Neural cell (in vitro differentiated cells): ENCODE measurements around the gene NSUN4. TPM values are rescaled to one million over a fixed set of nuclear protein-coding genes. Genes with fewer than 3 reads are reported as not detected.
A peak's percentile ranks its signal among the peaks of the same experiment; 100 is the strongest.

Experiments used
- H2AFZ ChIP-seq: fragments of 200-600, 300-800 bp; sonication (generic), shearing (Covaris generic); 2 replicates; pipeline ENCODE4 v1.6.0; 2014; ENCODE audit warnings: low read depth, mild to moderate bottlenecking, antibody characterized with exemption, low read length, moderate library complexity
- H3F3A ChIP-seq: fragments of 200-600 bp; shearing (Covaris generic); 2 replicates; pipeline ENCODE4 v1.6.1; 2016; ENCODE audit warnings: mild to moderate bottlenecking, moderate library complexity, mixed read lengths, antibody characterized with exemption, low read length; ENCODE audit not compliant: insufficient read depth, poor library complexity, severe bottlenecking
- H3K27ac ChIP-seq: fragments of 200-600, 300-800 bp; sonication (generic), shearing (Covaris generic); 2 replicates; pipeline ENCODE4 v1.5.1; 2014; ENCODE audit warnings: mild to moderate bottlenecking, low read length, moderate library complexity
- H3K27me3 ChIP-seq: fragments of 300-800, 200-600 bp; sonication (generic), shearing (Covaris generic); 2 replicates; pipeline ENCODE4 v1.6.0; 2014; ENCODE audit warnings: mild to moderate bottlenecking, low read depth, low read length, moderate library complexity; ENCODE audit not compliant: insufficient read depth
- H3K36me3 ChIP-seq: fragments of 300-800, 200-600 bp; sonication (generic), shearing (Covaris generic); 2 replicates; pipeline ENCODE4 v1.5.1; 2014; ENCODE audit warnings: mild to moderate bottlenecking, antibody characterized with exemption, low read length, moderate library complexity; ENCODE audit not compliant: insufficient read depth
- H3K4me2 ChIP-seq: fragments of 300-800, 200-600 bp; sonication (generic), shearing (Covaris generic); 2 replicates; pipeline ENCODE4 v1.6.0; 2014; ENCODE audit warnings: mild to moderate bottlenecking, low read length
- H3K4me3 ChIP-seq: fragments of 300-800, 200-600 bp; sonication (generic), shearing (Covaris generic); 2 replicates; pipeline ENCODE4 v1.5.1; 2014; ENCODE audit warnings: mild to moderate bottlenecking, low read length, moderate library complexity
- H3K79me2 ChIP-seq: fragments of 200-600 bp; shearing (Covaris generic); replicated peaks from 2 replicates; pipeline ENCODE4 v1.6.0; 2014; ENCODE audit warnings: mild to moderate bottlenecking, low read length, moderate library complexity; ENCODE audit not compliant: insufficient read depth
- H3K9ac ChIP-seq: fragments of 300-800, 200-600 bp; sonication (generic), shearing (Covaris generic); 2 replicates; pipeline ENCODE4 v1.6.1; 2016; ENCODE audit warnings: mild to moderate bottlenecking, low read length, mixed read lengths
- H3K9me2 ChIP-seq: fragments of 200-600 bp; shearing (Covaris generic); 2 replicates; pipeline ENCODE4 v1.6.1; 2016; ENCODE audit warnings: mild to moderate bottlenecking, low read length, mixed read lengths; ENCODE audit not compliant: insufficient read depth
- H3K9me3 ChIP-seq: fragments of 200-600, 300-800 bp; sonication (generic), shearing (Covaris generic); 2 replicates; pipeline ENCODE4 v1.6.1; 2016; ENCODE audit warnings: mild to moderate bottlenecking, mixed run types, low read length, moderate library complexity, mixed read lengths
- H4K20me1 ChIP-seq: fragments of 200-600 bp; shearing (Covaris generic); 2 replicates; pipeline ENCODE4 v1.6.1; 2016; ENCODE audit warnings: mild to moderate bottlenecking, mixed run types; ENCODE audit not compliant: insufficient read depth
- EP300 ChIP-seq: fragments of 450-650 bp; conservative IDR thresholded peaks from 2 replicates; pipeline ENCODE4 v1.6.1; 2014; ENCODE audit warnings: antibody characterized with exemption, mild to moderate bottlenecking, moderate library complexity; ENCODE audit not compliant: poor library complexity, severe bottlenecking
- EZH2 ChIP-seq: fragments of 200-600, 300-800 bp; shearing (Covaris generic), sonication (generic); IDR thresholded peaks from 2 replicates; pipeline ENCODE4 v1.6.1; 2014; ENCODE audit warnings: antibody characterized with exemption, low read length, borderline replicate concordance, mild to moderate bottlenecking; ENCODE audit not compliant: insufficient read depth, poor library complexity, severe bottlenecking
- MXI1 ChIP-seq: fragments of 450-650 bp; conservative IDR thresholded peaks from 2 replicates; pipeline ENCODE4 v1.6.1; 2014; ENCODE audit warnings: antibody characterized with exemption, mild to moderate bottlenecking; ENCODE audit not compliant: poor library complexity, severe bottlenecking
- POLR2AphosphoS5 ChIP-seq: IDR thresholded peaks from 2 replicates; pipeline ENCODE4 v1.6.1; 2012
- RAD21 ChIP-seq: fragments of 450-650 bp; conservative IDR thresholded peaks from 2 replicates; pipeline ENCODE4 v1.6.1; 2014; ENCODE audit warnings: antibody characterized with exemption, mild to moderate bottlenecking, moderate library complexity
- SMC3 ChIP-seq: fragments of 450-650 bp; conservative IDR thresholded peaks from 2 replicates; pipeline ENCODE4 v1.6.1; 2014; ENCODE audit warnings: antibody characterized with exemption, mild to moderate bottlenecking, moderate library complexity; ENCODE audit not compliant: poor library complexity
- TAF1 ChIP-seq: IDR thresholded peaks from 2 replicates; pipeline ENCODE4 v1.6.1; 2012; ENCODE audit warnings: low read depth
- polyA plus RNA-seq: library from polyadenylated mRNA; depleted of rRNA; stranded (reverse); fragments of >200 nt; gene quantifications from 2 replicates; pipeline ENCODE4 v1.2.3, GENCODE V29; 2014
- TF ChIP-seq, protein P1 (sequence below): IDR thresholded peaks from 2 replicates; pipeline ENCODE4 v1.6.1; 2012; ENCODE audit warnings: borderline replicate concordance
- TF ChIP-seq, protein P2 (sequence below): fragments of 450-650 bp; IDR thresholded peaks from 2 replicates; pipeline ENCODE4 v1.5.1; 2014; ENCODE audit warnings: antibody characterized with exemption, mild to moderate bottlenecking, moderate library complexity; ENCODE audit not compliant: poor library complexity, severe bottlenecking

The NSUN4 gene
- polyA plus RNA-seq, 1 donor from 2014 or later, result 8.7 TPM

DNA sequence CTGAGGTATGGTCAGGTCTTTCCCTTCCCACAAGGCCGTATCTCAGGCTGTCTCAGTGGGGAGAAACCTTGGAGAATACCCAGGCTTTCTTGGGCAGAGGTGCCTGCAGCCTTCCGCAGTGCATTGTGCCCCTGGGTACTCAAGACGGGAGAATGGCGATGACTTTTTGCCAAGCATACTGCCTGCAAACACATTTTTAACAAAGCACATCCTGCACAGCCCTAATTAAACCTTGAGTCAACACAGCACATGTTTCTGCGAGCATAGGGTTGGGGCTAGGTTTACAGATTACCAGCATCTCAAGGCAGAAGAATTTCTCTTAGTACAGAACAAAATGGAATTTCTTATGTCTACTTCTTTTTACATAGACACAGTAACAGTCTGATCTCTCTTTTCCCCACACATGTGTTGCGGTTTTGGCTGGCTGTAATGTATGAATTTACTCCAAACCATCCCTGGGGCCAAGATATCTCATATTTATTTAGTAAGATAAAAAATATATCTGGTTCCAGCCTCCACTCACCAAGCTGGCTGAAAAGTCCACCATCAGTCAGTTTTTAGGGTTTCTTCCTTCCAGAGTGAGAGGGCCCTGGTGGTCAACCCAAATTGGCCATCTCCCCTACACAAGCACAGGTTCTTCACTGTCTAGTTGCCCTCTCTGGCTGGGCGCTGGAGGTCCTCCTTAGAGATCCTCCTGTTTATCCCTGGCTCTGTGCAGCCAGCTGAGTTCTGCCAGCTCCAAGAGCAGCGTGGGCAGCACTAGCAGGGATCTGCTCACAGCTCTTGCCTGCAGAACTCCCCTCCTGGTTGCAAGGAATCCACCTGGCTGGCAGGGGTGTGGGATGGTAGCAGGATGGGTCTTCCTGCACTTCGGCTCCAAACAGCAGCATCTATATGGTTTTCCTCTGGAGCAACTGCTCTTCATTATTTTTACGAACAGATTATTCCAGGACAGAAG, 56.1 kb downstream of the NSUN4 start:
- no peak overlapping the region for H3K27ac ChIP-seq
- H3K79me2 ChIP-seq, result no peaks in the 10 kb centered on the region
- TF ChIP-seq, protein P1, sequence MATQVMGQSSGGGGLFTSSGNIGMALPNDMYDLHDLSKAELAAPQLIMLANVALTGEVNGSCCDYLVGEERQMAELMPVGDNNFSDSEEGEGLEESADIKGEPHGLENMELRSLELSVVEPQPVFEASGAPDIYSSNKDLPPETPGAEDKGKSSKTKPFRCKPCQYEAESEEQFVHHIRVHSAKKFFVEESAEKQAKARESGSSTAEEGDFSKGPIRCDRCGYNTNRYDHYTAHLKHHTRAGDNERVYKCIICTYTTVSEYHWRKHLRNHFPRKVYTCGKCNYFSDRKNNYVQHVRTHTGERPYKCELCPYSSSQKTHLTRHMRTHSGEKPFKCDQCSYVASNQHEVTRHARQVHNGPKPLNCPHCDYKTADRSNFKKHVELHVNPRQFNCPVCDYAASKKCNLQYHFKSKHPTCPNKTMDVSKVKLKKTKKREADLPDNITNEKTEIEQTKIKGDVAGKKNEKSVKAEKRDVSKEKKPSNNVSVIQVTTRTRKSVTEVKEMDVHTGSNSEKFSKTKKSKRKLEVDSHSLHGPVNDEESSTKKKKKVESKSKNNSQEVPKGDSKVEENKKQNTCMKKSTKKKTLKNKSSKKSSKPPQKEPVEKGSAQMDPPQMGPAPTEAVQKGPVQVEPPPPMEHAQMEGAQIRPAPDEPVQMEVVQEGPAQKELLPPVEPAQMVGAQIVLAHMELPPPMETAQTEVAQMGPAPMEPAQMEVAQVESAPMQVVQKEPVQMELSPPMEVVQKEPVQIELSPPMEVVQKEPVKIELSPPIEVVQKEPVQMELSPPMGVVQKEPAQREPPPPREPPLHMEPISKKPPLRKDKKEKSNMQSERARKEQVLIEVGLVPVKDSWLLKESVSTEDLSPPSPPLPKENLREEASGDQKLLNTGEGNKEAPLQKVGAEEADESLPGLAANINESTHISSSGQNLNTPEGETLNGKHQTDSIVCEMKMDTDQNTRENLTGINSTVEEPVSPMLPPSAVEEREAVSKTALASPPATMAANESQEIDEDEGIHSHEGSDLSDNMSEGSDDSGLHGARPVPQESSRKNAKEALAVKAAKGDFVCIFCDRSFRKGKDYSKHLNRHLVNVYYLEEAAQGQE, result no peak
- no peak for TF ChIP-seq EP300
- TF ChIP-seq MXI1, result no peak
- no peak for TF ChIP-seq EZH2
- TF ChIP-seq RAD21, result no peak
- TF ChIP-seq POLR2AphosphoS5, result no peak
- TF ChIP-seq TAF1, result no peak
- no peak for TF ChIP-seq SMC3
- TF ChIP-seq, protein P2, sequence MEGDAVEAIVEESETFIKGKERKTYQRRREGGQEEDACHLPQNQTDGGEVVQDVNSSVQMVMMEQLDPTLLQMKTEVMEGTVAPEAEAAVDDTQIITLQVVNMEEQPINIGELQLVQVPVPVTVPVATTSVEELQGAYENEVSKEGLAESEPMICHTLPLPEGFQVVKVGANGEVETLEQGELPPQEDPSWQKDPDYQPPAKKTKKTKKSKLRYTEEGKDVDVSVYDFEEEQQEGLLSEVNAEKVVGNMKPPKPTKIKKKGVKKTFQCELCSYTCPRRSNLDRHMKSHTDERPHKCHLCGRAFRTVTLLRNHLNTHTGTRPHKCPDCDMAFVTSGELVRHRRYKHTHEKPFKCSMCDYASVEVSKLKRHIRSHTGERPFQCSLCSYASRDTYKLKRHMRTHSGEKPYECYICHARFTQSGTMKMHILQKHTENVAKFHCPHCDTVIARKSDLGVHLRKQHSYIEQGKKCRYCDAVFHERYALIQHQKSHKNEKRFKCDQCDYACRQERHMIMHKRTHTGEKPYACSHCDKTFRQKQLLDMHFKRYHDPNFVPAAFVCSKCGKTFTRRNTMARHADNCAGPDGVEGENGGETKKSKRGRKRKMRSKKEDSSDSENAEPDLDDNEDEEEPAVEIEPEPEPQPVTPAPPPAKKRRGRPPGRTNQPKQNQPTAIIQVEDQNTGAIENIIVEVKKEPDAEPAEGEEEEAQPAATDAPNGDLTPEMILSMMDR, result no peak
- no peaks in the 10 kb centered on the region for H3K27me3 ChIP-seq
- no peaks in the 10 kb centered on the region for H4K20me1 ChIP-seq
- no peaks in the 10 kb centered on the region for H3K9me3 ChIP-seq
- H3K4me2 ChIP-seq, result no peak overlapping the region
- H3F3A ChIP-seq, result peaks cover 3% of the 10 kb centered on the region
- H3K9ac ChIP-seq, result no peak overlapping the region
- no peaks in the 10 kb centered on the region for H3K36me3 ChIP-seq
- no peak overlapping the region for H3K4me3 ChIP-seq
- H2AFZ ChIP-seq, result no peak overlapping the region
- H3K9me2 ChIP-seq, result no peaks in the 10 kb centered on the region

DNA sequence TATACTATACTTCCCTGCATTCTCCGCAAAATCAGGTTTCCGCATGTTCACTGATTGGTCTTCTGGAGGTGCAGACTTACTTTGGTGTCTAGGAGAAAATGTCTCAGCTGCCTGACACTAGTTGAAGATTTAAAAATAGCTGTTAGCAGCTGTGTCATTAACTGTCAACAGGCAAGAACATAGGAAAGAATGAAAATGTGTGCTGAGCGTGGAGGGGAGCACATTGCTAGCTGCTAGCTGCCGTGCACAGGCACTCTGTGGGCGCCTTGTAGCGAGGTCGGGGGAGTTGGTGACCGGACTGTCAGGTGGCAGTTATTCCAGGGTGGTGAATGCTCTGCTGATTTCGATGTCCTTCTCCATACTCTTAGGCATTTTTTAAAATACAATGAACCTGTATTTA, 58.7 kb downstream of the NSUN4 start:
- peak overlapping the region; percentile 50 for H3K4me3 ChIP-seq
- no peaks in the 10 kb centered on the region for H3K9me2 ChIP-seq
- no peak overlapping the region for H2AFZ ChIP-seq
- H3F3A ChIP-seq, result peaks cover 3% of the 10 kb centered on the region
- peak overlapping the region; percentile 62 for H3K27ac ChIP-seq
- H3K79me2 ChIP-seq, result no peaks in the 10 kb centered on the region
- H3K27me3 ChIP-seq, result no peaks in the 10 kb centered on the region
- H3K36me3 ChIP-seq, result no peaks in the 10 kb centered on the region
- TF ChIP-seq MXI1 (peak; percentile 78), POLR2AphosphoS5 (peak; percentile 65), TAF1 (no peak), EP300 (peak; percentile 71), SMC3 (peak; percentile 12), RAD21 (no peak), EZH2 (no peak)
- TF ChIP-seq, protein P1, result peak; percentile 45
- TF ChIP-seq, protein P2, result no peak
- no peaks in the 10 kb centered on the region for H4K20me1 ChIP-seq
- H3K4me2 ChIP-seq, result peak overlapping the region; percentile 63
- H3K9me3 ChIP-seq, result no peaks in the 10 kb centered on the region
- H3K9ac ChIP-seq, result peak overlapping the region; percentile 34
